ENCODE data around the gene ABCA3. TPM values are rescaled to one million over a fixed set of nuclear protein-coding genes. Genes with fewer than 3 reads are reported as not detected.
"Not testable (repeated sequence)": the region's sequence is repeated elsewhere in the genome, so short reads cannot be mapped to it uniquely, and the experiment has no call there.

Gene ABCA3
- total RNA-seq, 1 donor from 2014 or later: 11.1 TPM

DNA sequence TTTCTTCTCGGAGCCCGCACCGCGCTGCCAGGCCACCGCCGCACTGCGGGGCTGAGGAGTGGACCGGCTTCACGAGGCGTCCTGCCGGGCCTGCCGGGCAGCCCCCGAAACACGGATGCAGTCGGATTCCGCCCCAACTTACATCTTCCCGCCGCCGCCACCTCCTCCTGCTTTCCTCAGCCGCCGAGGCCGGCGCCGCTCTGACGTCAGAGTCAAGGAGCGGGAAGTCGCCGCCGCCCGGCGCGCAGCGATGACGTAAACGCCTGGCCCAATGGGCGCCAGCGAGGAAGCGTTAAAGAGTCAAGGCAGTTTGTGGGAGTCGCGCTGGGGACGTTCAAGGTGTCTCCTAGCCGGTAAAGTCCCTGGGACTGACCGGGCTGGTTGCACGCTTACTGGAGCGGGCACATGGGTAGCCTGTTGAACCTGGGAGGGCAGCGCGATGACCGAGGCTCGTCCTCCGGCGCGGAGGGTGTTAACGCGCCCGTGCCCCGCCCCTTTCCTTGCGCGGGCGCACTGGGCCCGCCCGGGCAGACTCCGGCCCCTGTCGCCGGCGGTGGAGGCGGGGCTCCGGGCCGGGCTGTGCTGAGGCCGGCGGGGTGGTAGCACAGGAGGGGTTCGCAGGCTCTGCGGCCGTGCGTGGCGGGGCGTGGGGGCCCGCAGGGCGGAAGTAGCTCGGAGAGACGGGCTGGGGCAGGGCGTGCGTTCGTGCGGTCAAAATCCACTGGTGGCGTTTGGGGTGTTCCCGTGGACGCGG lies 72.4 kb downstream of the ABCA3 start, which contains the start of gene RNPS1:
Gene RNPS1, minus strand, starts transcription at position 214 of the 754 bp plus-strand sequence. CDS start 3,483 bp downstream, outside the sequence.
- H3K36me3 Mint-ChIP-seq (ENCODE audit: low read depth): peaks cover 42% of the 10 kb centered on the region
- intact Hi-C loops (cut with micrococcal nuclease): loop anchor here (1.0 to 10.0 kb wide), 4 partner anchors 17 to 247 kb away; partner anchors contain the start of genes ATP6V0C, CCNF, E4F1 and ECI1
- no peaks in the 10 kb centered on the region for H3K9me3 Mint-ChIP-seq
- no peaks in the 10 kb centered on the region for H3K27me3 Mint-ChIP-seq (ENCODE audit: low read depth)
- peak; percentile 97 for DNase-seq (ENCODE audit: low spot score)
- H3K27ac Mint-ChIP-seq: peak within 1 kb of the TSS; percentile 98
- peaks cover 29% of the 10 kb centered on the region for H3K4me1 Mint-ChIP-seq (ENCODE audit: low read depth)
- H3K4me3 Mint-ChIP-seq (ENCODE audit: low read depth): peak within 1 kb of the TSS; percentile 89

DNA sequence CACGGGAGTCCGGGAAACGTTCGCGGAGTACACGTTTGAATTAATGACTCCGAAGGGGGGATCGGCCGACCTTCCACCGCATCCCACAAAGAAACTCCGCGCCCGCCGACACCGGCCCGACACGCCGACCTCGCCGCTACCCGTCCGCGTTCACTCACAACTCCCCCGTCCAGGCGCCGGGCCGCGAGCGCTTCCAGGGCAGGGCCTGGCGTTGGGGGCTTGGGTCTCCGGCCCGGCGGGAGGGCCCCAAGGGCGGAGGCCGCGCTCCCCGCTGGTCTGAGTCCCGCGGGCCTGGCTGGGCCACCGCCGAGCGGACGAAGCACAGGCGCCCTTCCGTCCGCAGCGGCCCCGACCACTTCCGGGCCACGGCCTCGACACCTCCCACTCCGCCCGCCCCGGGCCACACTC lies 73.0 kb downstream of the ABCA3 start:
- Mint-ChIP-seq H3K4me3 (ENCODE audit: low read depth) (peak overlapping the region; percentile 89), H3K36me3 (ENCODE audit: low read depth) (peaks cover 47% of the 10 kb centered on the region), H3K4me1 (ENCODE audit: low read depth) (peaks cover 32% of the 10 kb centered on the region), H3K27ac (peak overlapping the region; percentile 98)
- intact Hi-C loops (cut with micrococcal nuclease): loop anchor here (5.0 to 10.0 kb wide), 2 partner anchors 160 to 247 kb away; partner anchors contain the start of genes ATP6V0C and CCNF
- not testable (repeated sequence) for H3K9me3 Mint-ChIP-seq; DNase-seq (ENCODE audit: low spot score); H3K27me3 Mint-ChIP-seq (ENCODE audit: low read depth)

DNA sequence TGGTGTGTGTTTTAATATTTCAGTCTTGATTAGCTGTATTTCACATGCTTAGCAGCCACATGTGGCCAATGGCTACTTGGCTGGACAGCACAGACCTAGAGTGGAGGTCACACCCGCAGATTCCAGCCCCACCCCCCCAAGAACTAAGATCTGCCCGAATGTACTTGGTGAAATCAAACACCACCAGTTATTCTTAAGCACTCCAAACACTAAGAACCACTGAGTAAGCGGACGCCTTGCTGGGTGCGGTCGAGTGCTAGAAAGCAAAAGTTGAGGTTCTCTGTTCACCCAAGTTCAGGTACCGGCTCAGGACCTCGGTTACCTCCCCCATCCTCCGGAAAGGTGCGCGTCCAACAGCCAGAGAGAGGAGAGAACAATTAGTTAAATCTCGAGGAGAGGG lies 73.6 kb downstream of the ABCA3 start:
- intact Hi-C loops (cut with micrococcal nuclease): loop anchor here (5.0 to 10.0 kb wide), 2 partner anchors 160 to 248 kb away; partner anchors contain the start of genes ATP6V0C and CCNF
- not testable (repeated sequence) for H3K9me3 Mint-ChIP-seq; H3K27me3 Mint-ChIP-seq (ENCODE audit: low read depth)
- peaks cover 54% of the 10 kb centered on the region for H3K36me3 Mint-ChIP-seq (ENCODE audit: low read depth)
- peak overlapping the region; percentile 83 for H3K27ac Mint-ChIP-seq
- H3K4me1 Mint-ChIP-seq (ENCODE audit: low read depth): peaks cover 35% of the 10 kb centered on the region
- H3K4me3 Mint-ChIP-seq (ENCODE audit: low read depth): peak overlapping the region; percentile 89
- DNase-seq (ENCODE audit: low spot score): peak; percentile 31

DNA sequence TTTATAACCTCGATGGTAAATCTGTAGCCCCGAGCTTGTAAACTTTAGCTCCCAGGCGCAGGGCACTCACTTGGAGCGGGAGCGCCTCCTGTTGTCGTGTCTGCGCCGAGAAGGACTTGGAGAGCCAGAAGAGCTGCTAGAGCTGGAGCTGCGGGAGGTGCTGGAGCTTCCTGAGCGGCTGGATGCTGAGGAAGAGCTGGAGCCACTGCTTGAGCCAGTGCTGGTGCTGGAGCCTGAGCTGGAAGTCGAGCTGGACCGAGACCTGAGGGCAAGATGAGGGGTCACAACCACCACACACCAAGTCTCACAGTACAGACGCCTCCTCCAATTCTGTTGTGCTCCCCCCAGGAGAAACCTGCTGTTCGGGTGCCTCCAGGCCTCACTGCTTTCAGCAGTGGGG lies 77.5 kb downstream of the ABCA3 start:
- Mint-ChIP-seq H3K4me1 (ENCODE audit: low read depth) (peaks cover 30% of the 10 kb centered on the region), H3K36me3 (ENCODE audit: low read depth) (peaks cover 81% of the 10 kb centered on the region)
- not testable (repeated sequence) for H3K9me3 Mint-ChIP-seq; H3K27me3 Mint-ChIP-seq (ENCODE audit: low read depth); H3K4me3 Mint-ChIP-seq (ENCODE audit: low read depth); H3K27ac Mint-ChIP-seq; DNase-seq (ENCODE audit: low spot score)
- intact Hi-C loops (cut with micrococcal nuclease): loop anchor here (10.0 kb wide), 1 partner anchor 252 kb away; the partner anchor contains the start of gene ATP6V0C

DNA sequence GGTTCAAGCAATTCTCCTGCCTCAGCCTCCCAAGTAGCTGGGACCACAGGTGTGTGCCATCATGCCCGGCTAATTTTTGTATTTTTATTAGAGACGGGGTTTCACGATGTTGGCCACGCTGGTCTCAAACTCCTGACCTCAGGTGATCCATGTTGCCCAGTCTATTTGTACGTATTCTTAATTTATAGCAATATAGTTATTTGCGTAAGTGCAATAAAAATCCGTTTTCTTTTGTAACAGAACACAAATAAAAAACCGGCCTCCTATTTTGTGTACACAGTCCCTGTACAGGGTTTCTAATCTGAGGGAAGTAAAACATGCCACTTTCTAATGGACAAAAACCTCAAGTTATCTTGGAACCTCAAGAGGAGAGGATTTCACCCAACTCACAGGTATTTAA lies 80.3 kb downstream of the ABCA3 start:
- DNase-seq (ENCODE audit: low spot score): no peak
- Mint-ChIP-seq H3K4me1 (ENCODE audit: low read depth) (peaks cover 17% of the 10 kb centered on the region), H3K27ac (no peak overlapping the region), H3K36me3 (ENCODE audit: low read depth) (peaks cover 85% of the 10 kb centered on the region), H3K27me3 (ENCODE audit: low read depth) (no peaks in the 10 kb centered on the region), H3K4me3 (ENCODE audit: low read depth) (no peak overlapping the region), H3K9me3 (no peaks in the 10 kb centered on the region)
- intact Hi-C loops (cut with micrococcal nuclease): loop anchor here (10.0 kb wide), 1 partner anchor 255 kb away; the partner anchor contains the start of gene ATP6V0C

DNA sequence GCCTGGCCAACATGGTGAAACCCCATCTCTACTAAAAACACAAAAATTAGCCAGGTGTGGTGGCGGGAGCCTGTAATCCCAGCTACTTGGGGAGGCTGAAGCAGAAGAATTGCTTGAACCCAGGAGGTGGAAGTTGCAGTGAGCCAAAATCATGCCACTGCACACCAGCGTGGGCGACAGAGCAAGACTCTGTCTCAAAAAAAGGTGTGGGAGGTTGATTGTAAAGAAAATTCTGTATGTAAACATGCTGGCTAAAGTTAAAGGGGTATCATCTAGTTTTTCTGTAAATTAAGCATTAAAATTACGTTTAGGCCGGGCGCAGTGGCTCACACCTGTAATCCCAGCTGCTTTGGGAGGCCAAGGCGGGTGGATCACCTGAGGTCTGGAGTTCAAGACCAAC lies 82.0 kb downstream of the ABCA3 start:
- H3K4me3 Mint-ChIP-seq (ENCODE audit: low read depth); DNase-seq (ENCODE audit: low spot score): not testable (repeated sequence)
- intact Hi-C loops (cut with micrococcal nuclease): loop anchor here (10.0 kb wide), 1 partner anchor 234 kb away; the partner anchor contains the start of gene NHERF2

DNA sequence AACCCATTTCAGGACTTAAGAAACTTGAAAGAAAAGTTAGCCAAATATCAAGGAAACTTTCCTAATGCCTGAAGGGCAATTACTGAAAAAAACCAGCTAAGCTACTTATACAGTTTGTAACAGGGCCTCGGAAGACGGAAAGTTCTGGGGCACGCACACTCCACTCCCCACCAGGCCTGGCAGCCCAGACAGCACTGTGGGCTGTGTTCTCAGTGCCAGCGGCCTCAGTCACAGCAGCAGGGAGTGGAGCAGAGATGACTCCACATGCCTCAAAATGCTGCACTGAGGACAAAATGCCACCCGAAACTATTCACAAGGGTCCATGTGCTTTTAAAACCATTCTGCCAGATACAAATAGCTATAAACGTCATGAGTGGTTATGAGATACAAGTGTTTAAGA lies 82.8 kb downstream of the ABCA3 start:
- Mint-ChIP-seq H3K27me3 (ENCODE audit: low read depth) (no peaks in the 10 kb centered on the region), H3K4me1 (ENCODE audit: low read depth) (peaks cover 8% of the 10 kb centered on the region), H3K4me3 (ENCODE audit: low read depth) (no peak overlapping the region), H3K36me3 (ENCODE audit: low read depth) (peaks cover 81% of the 10 kb centered on the region), H3K27ac (no peak overlapping the region), H3K9me3 (no peaks in the 10 kb centered on the region)
- no peak for DNase-seq (ENCODE audit: low spot score)
- intact Hi-C loops (cut with micrococcal nuclease): loop anchor here (10.0 kb wide), 1 partner anchor 233 kb away; the partner anchor contains the start of gene NHERF2

More for the DNA sequence above, 82.0 kb downstream of the ABCA3 start:
- H3K9me3 Mint-ChIP-seq; H3K27ac Mint-ChIP-seq; H3K27me3 Mint-ChIP-seq (ENCODE audit: low read depth); H3K4me1 Mint-ChIP-seq (ENCODE audit: low read depth): not testable (repeated sequence)
- H3K36me3 Mint-ChIP-seq (ENCODE audit: low read depth): peaks cover 80% of the 10 kb centered on the region

DNA sequence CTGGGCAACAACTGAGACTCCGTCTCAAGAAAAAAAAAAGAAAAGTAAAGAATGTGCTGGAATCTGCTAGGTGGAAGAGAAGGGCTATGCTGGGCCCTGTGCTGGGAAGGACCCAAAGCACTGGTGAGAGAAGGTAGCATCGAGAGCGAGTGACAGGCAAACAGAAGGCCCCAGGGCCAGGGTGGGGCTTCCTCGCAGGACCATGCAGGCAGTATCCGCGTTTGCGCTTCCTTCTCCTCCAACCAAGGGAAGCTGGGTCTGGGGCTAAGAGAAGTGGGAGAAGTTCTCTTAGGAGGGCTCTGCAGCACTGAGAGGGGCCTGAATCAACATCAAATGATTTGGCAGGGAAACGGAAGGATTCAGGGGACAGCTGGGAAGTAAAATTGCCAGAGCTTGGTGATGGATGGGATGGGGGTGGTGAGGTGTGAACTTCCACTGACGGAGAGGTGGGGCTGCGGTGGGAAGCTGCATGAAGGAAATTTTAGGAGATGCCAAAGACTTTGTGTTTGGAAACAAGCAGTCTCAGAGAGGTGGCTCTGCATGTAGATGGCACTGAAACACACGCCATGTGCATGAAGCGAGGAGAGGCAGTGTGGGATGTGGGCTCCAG lies 83.9 kb downstream of the ABCA3 start:
- Mint-ChIP-seq H3K4me3 (ENCODE audit: low read depth) (no peak overlapping the region), H3K27me3 (ENCODE audit: low read depth) (no peaks in the 10 kb centered on the region), H3K4me1 (ENCODE audit: low read depth) (peaks cover 3% of the 10 kb centered on the region), H3K36me3 (ENCODE audit: low read depth) (peaks cover 76% of the 10 kb centered on the region), H3K27ac (peak overlapping the region; percentile 25), H3K9me3 (no peaks in the 10 kb centered on the region)
- intact Hi-C loops (cut with micrococcal nuclease): loop anchor here (10.0 kb wide), 1 partner anchor 232 kb away; the partner anchor contains the start of gene NHERF2
- DNase-seq (ENCODE audit: low spot score): no peak

DNA sequence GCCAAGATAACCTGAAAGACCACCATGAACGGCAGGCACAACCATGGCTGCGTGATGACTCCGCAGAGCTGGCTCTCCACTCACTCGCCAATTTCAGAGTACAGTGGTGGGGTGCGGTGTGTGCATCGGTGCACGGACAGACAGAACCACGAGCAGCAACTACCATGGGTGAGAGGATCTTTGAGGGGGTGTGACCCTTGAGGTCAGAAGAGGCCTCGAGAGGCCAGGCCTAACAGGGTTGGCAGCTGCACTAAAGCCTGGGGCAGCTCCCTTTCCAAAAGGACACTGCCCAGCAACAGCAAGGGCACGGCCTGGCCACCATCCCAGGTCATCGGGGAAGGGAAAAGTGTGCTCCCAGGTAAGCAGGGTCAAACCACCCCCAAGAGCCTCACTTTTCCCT lies 87.2 kb downstream of the ABCA3 start:
- intact Hi-C loops (cut with micrococcal nuclease): loop anchor here (10.0 kb wide), 1 partner anchor 228 kb away; the partner anchor contains the start of gene NHERF2
- Mint-ChIP-seq H3K4me1 (ENCODE audit: low read depth) (peaks cover 1% of the 10 kb centered on the region), H3K27me3 (ENCODE audit: low read depth) (no peaks in the 10 kb centered on the region), H3K27ac (no peak overlapping the region), H3K36me3 (ENCODE audit: low read depth) (peaks cover 55% of the 10 kb centered on the region), H3K9me3 (no peaks in the 10 kb centered on the region), H3K4me3 (ENCODE audit: low read depth) (no peak overlapping the region)
- DNase-seq (ENCODE audit: low spot score): no peak

DNA sequence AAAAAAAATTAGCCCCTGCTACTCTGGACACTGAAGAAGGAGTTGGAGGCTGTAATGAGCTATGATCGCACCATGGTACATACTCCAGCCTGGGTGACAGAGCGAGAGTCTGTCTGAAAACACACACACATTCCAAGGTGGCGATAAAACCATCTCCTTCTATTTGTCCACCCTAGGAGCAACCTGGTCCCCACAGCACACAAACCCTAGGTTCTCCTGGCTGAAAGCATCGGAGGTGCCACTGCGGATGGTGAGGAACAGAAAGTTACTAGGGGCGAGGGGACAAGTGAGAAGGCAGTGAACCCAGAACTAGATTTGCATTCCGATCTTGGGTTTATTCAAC lies 87.8 kb downstream of the ABCA3 start:
- H3K27me3 Mint-ChIP-seq (ENCODE audit: low read depth): no peaks in the 10 kb centered on the region
- DNase-seq (ENCODE audit: low spot score): no peak
- H3K36me3 Mint-ChIP-seq (ENCODE audit: low read depth): peaks cover 50% of the 10 kb centered on the region
- no peak overlapping the region for H3K4me3 Mint-ChIP-seq (ENCODE audit: low read depth)
- peaks cover 1% of the 10 kb centered on the region for H3K4me1 Mint-ChIP-seq (ENCODE audit: low read depth)
- peak overlapping the region; percentile 49 for H3K27ac Mint-ChIP-seq
- intact Hi-C loops (cut with micrococcal nuclease): loop anchor here (10.0 kb wide), 1 partner anchor 228 kb away; the partner anchor contains the start of gene NHERF2
- no peaks in the 10 kb centered on the region for H3K9me3 Mint-ChIP-seq

DNA sequence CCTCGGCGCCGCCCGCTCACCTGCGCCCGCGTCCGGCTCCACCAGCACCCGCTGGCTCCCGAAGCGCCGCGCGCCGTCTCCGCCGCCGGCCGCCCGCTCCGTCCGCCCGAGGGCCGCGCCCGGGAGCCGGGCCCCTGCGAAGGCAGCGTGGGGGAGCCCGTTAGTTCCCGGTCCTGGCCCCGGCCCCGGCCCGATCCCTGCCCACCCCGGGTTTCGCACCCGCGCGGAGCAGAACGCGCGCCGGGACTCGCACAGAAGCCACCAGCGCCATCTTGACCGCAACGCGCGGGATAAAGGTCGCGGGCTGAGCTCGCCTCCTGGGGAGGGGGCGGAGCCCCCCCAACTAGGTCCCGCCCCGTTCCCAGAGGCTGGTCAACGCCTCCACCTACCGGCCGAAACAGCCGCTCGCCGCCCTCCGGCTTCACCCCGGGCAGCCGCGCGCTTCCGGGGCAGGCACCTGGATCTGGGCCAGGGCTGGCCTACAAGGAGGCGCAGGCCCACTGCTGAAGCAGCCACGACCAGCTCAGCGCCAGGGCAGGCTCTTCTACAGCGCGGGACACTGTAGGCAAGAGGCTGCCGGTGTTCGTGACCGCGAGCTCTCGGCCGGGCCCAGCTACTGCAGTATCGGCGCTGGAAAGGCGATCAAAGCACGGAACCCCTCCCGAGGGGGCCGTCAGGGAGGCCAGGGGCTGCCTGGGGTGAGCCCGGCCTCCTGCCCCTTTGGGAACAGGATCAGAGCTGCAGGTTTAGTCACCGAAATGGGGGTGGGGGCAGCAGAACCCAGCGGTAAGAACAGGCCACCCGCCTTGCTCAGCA lies 89.0 kb downstream of the ABCA3 start, which contains the start of gene ECI1:
Gene ECI1, minus strand, starts transcription at position 292 of the 816 bp plus-strand sequence. Its CDS starts 21 bp downstream, at position 271.
- peaks cover 39% of the 10 kb centered on the region for H3K36me3 Mint-ChIP-seq (ENCODE audit: low read depth)
- intact Hi-C loops (cut with micrococcal nuclease): loop anchor here (1.0 to 10.0 kb wide), 2 partner anchors 17 to 227 kb away; partner anchors contain the start of genes NHERF2 and RNPS1
- peak within 1 kb of the TSS; percentile 91 for H3K4me3 Mint-ChIP-seq (ENCODE audit: low read depth)
- peak; percentile 81 for DNase-seq (ENCODE audit: low spot score)
- peak within 1 kb of the TSS; percentile 91 for H3K27ac Mint-ChIP-seq
- no peaks in the 10 kb centered on the region for H3K9me3 Mint-ChIP-seq
- H3K27me3 Mint-ChIP-seq (ENCODE audit: low read depth): no peaks in the 10 kb centered on the region
- peaks cover 1% of the 10 kb centered on the region for H3K4me1 Mint-ChIP-seq (ENCODE audit: low read depth)
